GM19467 (cell line): ENCODE measurements around the gene CCDC40.

Source experiments
- ATAC-seq: cut with Tn5 transposase; IDR thresholded peaks from one replicate; pipeline ENCODE4 v1.9.1; 2021; ENCODE audit warnings: mild to moderate bottlenecking, moderate library complexity; ENCODE audit not compliant: unreplicated experiment

The CCDC40 gene

DNA sequence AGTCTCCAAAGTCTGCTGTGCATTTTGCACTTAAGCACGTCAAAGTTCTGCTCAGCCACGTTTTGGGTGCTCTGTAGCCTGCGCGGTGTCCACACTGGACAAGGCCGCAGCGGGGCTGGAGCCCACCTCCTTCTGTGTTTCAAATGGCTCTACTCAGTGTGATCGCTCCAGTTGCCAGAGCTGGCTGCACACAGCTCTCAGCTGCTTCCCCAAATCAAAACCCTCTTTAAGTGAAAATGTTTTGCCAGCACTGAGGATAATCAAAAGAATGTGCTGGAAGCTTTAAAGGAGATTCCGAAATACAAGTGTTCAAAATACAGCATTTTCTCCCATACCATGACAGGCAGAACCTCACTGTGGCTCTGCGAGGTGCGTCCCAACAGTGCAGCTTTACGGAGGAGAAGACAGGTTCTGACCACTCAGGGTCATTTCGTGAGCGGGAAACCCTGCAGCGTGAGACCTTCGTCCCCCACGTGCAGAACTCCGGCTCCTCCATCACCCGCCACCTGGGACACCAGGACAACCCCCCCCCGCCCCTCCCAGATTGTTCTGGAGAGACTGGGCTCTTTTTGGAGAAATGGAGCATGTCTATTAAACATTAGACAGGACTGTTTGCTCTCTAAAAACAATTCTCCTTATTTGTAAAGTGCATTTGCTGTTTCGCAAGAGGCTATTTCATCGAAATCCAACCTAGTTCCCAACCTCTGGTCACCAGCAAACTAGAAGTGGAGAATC, 17.4 kb upstream of the CCDC40 start:
- ATAC-seq, result no peak

DNA sequence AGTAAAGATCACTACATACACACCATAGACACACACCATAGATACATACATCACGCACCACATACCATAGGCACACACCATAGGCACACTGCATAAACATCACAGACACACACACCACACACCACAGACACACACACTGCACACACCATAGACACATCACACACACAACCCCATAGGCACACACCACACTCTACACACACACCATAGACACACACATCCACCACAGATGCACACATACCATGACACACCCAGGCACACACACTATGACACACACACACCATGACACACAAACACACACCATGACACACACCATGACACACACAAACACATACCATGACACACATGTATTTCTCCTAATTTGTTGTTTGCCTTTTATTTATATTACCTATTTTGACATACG, 14.8 kb upstream of the CCDC40 start:
- ATAC-seq, result no peak

DNA sequence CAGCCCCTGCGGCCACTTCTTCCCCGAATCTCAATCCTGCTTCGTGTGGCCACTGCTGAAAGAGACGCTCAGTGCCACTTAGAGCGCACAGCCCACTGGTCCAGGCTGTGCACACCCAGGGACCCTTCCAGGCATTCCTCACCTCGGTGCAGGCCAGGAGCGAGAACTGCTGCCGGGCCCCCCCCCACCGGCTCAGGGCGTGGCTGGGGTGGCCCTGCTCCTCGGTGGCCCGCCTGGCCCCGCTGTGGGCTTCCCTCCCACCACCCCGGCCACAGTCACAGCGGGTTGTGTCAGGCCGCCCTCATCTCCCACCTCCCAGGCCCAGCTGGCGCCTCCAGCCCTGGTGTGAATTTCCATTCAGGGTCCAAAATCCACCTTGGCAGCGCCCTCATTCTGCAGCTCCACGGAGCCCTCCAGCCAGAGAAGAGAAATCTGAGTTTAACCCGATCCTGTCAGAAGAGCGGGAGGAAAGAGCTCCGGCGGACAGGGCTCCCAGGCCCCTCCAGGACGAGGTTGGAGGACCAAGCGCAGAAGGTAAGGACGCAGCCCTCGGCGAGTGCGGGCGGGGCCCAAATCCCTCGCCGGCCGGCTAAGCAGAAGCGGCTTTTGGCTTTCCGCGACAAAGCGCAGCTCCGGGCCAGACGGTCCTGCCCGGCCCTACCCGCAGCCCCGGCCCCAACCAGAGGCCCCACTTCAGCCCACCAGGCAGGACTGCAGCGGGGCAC, 12.8 kb upstream of the CCDC40 start:
- no peak for ATAC-seq

DNA sequence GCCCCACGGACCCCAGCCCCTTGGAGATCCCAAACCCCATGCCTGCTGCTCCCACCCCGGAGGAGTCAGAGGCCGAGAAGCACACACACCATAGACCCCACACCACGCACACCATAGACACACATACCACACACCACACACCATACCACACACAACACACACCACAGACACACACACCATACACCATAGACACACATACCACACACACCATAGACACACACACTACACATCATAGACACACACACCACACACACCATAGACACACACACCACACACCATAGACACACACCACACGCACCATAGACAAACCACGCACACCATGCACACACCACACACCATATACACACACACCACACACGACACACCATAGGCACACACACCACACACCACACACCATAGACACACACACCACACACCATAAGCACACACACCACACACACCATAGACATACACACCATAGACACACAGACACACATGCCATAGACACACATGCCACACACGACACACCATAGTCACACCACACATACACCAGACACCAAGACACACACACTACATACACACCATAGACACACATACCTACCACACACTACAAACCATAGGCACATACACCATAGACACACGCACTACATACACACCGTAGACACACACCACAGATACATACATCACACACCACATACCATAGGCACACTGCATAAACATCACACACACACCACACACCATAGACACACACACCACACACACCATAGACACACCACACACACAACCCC, 12.1 kb upstream of the CCDC40 start:
- ATAC-seq, result no peak

DNA sequence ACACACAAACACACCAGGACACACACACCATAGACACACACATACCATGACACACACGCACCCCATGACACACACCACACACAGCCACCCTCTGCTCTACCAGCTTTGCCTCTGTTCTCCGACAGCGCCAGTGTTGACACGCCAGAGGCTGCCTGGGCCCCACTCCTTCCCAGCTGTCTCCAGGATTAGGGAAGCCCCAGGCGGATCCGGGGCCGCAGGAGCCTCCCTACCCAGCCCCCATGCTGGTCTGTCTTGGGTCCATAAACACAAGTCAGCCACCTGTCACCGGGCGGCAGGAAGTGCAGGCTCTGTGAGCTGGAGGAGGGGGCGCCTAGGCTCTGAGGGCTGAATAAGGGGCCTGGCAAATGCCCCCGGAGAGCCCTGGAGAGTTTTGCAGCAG, 11.3 kb upstream of the CCDC40 start:
- ATAC-seq, result no peak

DNA sequence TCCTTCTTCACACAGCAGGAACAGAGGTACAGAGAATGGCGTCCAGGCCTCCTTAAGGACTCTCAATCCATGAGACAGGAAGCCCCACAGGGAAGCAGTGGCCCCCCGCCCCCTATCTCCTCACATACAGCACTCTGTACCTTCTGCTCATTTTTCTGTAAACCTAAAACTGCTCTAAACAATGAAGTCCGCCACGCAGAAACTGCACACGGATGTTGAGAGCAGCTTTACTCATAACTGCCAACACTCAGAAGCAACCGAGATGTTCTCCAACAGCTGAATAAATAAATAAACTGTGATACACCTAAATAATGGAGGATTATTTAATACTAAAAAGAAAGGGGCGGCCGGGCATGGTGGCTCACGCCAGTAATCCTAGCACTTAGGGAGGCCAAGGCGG, 10.6 kb upstream of the CCDC40 start:
- ATAC-seq, result no peak

DNA sequence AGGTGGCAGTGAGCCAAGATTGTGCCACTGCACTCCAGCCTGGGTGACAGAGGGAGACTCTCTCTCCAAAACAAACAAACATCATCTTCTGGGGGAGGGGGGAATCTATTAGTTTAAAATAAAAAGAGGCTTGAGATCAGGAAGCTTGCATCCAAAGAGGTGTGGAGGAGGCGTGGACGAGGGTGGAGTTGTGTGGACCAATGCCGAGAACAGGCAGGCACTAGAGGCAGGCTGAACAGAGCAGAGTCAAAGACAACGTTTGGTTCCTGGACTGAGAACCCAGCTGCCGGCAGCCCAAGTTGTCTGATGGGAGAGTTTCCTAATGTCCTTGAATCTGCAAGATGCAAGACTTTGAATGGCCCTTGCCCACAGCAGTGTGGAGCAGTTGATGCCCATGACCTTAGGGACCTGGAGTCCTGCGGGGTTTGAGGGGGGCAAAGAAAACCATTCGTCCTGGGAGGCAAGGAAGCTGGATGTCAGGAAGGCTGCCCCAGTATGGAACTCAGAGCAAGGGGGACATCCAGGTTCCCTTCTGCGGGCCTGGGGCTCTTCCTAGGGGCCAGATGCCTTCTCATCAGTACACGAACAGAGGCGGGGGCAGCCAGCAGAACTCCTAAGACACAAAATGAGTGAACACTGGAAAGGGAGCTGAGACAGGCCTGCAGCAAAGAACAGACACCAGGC, 9.9 kb upstream of the CCDC40 start:
- no peak for ATAC-seq

DNA sequence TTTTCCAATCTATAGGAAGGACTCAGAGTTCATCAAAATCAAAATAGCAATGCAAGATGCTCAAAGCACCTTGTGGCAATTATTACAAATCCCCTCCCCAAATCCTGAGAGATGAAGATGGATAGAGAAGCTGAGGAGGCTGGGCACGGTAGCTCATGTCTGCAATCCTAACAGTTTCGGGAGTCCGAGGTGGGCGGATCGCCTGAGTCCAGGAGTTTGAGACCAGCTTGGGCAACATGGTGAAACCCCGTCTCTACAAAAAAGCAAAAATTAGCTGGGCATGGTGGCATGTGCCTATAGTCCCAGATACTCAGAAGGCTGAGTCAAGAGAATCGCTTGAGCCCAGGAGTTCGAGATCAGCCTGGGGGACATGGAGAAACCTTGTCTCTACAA, 9.4 kb upstream of the CCDC40 start:
- no peak for ATAC-seq

DNA sequence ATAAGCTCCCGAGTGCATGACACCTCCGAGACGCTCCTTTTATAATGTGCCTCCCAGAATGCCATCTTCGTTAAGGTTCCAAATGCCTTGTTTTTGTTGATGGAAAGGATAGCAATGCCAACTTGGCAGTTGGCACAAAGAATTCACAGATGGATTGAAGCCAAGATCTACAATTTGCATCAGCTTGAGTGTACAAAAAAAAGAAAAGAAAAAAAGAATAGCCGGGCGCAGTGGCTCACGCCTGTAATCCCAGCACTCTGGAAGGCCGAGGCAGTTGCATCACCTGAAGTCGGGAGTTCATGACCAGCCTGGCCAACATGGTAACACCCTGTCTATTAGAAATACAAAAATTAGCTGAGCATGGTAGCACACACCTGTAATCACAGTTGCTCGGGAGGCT, 8.4 kb upstream of the CCDC40 start:
- no peak for ATAC-seq

DNA sequence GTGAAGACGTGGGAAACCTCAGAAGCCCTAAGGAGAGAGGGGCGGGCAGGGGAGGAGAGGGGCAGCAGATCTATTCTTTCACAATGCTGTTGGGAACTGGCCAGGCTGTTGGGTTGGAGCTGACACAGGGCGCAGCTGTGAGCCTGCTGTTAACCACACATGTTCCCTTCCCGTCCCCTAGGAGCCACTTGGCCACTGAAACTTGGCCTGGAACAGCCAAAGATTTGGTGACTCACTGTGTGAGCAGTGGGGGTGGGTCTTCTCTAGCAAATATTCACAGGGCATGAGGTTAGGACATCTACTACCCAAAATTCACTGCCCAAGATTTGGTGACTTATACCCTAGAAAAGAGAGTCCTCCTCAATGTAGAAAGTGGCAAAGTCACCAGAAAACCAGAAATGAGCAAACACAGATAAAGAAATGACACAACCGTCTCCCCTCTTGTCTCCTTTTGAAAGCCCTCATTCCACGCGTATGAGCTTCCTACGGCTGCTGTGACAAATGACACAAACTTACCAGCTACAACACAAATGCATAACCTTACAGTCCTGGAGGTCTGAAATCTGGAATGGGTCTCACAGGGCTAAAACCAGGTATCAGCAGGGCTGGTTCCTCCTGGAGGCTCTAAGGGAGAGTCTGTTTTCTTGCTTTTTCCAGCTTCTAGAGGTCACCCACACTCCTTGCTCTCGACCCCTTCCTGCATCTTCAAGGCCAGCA, 7.0 kb upstream of the CCDC40 start:
- no peak for ATAC-seq

DNA sequence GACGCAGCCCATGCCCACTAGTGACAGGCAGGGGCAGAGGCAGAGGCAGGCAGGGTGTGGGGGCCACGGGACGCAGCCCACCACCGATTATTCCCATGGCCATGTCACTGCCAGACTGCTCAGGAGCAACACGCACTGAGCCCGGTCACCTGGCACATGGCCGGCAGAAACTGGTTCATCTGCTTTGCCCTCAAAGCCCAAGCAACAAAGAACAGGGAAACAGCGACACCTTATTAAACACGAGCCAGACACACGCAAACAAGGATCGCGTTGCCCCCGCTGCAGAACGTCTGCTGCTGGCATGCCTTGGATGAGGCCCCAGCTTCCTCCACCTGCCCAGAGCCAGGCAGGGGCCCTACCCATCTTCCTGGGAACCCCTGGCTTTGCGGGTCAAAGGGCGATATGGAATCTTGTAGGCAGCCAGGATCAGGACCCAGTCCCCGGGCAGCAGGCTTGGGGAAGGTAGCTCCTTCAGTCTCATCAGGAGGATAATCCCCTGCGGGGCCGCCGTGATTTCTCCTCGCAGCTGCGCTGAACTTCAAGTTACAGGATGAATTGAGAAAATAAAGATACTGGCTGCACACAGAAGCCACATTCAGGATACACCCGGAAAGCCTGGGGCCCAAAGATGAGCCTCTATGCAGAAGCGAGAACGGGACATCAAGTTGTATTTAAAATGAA, 5.6 kb upstream of the CCDC40 start:
- ATAC-seq, result no peak

DNA sequence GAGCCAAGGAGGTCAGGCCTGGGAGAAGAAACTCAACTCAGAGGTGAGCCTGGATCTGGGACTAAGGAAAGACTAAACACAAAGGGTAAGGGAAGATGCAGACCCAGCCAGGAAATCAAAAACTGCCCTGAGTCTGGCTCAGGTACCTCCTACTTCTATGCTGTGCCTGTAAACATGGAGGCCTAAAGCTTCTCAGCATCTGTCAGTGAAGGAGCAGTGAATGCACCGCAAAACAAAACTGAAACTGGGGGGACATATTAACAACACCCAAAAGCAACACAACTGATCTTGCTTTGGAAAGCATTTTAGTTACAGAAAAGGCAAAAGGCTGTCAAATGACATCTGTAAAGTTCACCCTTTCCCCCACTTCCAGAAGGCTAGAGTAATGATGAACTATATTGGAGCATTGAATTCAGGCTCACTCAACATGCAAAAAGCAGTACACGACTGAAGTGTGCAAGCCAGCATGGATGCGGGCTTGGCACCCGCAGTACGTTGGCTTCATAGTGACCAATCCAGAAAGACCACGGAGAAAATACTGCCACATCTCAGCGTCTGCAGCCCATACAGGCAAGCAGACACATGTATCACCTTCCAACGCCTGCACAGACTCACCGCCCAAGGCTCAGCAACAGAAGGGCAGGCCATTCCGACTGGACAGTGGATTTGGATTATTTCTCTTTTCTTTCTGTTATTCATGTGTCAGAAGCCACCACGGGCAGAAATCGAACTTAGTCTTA, 4.6 kb upstream of the CCDC40 start:
- no peak for ATAC-seq

DNA sequence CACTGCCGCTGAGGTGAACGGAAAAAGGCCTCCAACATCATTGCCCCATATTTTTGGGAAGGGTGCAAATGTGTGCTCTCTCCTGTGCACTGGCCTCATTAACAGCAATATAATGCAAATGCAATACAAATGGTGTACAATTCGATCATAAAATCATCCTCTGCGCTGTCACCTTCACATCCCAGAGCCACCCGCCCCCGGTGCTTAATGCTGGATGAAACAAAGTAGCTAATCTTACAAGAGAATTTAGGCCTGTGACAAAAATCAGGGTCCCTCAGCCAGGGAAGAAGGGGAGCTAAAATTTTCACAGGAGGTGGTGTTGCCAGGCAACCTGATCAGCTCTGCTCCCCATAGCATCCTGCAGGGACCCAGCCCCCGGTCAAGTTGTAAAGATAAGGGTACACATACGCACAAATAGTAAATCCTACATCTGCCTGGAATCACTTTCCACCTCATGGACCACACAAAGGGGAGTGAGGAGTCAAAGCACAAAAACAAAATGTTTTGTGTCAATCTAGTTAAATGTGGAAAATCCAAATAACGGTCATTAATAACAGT, 3.7 kb upstream of the CCDC40 start:
- ATAC-seq, result no peak

DNA sequence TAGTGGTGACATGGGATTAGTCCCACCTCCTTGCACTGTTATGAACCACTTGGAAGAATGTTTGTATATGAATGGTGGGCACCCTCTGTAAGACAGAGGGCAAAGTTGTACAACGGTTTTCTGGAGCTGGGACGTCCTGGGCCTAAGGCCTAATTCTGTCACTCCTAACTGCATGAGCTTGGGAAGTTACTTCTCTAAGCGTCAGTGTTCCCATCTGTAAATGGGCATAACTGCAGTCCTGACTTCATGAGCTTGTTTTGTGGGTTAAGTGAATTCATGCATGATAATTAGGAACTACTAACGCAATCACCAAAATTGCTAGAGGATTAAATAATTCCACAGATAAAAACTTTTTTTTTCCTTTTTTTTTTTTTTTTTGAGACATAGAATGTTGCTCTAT, 2.6 kb upstream of the CCDC40 start:
- ATAC-seq, result no peak

DNA sequence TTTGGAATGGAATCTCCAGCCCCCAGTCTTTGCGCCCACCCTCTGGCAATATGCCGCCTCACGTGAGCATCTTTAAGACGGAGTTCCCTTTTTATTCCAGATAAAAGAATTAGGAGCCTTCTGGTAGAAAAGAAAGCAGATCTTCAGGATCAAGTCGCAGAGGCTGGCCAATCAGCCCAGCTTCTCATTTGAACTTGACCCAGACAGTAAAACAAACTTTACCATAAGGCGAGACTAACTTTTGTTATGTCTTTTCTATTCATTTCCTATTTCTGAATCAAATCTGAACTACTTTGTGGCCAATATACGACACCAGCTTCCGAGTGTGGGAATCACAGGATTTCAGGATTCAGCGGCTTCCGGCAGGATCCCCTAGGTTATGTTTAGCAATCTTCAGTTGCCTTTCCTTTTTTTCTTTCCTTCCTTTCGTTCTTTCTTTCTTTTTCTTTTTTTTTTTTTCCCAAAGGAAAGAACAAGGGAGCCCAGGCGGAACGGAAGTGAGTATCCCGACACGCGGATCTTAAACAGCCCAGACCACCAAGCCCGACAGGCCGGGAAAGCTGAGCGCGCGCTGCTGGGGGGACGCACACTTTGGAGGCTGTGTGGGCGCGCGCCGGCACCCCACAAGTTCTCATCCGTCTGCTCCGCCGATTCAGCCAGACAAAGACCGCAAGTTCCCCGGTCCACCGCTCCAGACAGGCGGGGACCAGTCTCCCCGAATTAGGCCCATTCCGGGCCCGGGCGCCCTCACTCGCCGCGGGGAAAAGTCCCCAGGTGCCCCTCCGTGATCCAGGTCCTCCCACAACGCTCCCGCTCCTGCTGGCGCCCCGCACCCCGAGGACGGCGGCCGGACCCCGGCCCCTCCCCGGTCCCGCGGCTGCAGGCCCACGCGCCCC, 1.4 kb upstream of the CCDC40 start:
- no peak for ATAC-seq

DNA sequence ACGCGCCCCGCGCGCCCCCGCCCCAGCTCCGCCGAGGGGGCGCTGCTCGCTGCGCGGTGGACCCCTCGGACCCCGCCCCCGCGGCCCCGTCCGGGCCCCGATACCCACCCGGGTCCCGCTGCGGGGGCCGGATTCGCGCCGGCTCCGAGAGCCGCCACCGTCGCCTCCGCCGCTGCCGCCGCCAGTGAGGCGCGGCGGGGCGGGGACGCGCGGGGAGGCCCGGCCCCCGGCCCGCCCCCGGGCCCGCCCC, 830 bp upstream of the CCDC40 start, which contains the start of gene TBC1D16:
Gene TBC1D16 (minus strand): TSS at position 186 of the 250 bp plus-strand sequence. CDS start 22,325 bp downstream, outside the sequence.
- no peak for ATAC-seq

DNA sequence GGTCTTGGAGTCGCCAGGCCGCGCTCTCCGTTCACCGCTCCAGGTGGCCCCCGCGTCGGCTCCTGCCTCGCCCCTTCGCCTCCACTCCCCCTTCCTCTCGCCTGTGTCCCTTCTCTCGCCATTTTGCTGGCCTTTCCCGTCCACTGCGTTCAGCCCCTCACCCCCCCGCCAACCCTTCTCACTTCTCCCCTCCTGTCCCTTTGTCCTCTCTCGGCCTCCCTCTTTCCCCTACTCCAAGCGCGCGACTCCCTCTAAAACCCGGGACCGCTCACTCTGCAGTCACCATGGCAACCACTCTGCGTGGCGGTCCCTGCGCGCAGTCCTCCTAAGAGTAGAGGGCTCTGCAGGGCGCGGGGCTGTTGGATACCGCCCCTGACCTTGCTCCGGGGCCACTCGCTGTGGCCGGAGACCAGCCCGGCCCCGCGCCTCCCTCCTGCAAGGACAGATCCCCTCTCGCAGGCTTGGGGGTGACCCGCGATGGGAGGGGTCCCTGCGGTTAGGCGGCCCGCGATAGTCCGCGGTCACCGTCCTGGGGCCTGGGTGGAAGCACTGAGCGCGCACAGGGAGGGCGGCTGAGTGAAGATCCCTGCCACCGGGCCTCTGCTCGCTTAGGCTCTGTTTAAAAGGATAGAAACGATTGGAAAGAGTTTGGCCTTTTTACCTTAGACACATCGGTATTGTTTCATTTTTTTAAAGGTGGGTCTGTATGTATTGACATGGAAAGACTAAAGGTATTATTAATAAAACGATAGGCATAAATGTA, 454 bp downstream of the CCDC40 start:
- ATAC-seq, result no peak

DNA sequence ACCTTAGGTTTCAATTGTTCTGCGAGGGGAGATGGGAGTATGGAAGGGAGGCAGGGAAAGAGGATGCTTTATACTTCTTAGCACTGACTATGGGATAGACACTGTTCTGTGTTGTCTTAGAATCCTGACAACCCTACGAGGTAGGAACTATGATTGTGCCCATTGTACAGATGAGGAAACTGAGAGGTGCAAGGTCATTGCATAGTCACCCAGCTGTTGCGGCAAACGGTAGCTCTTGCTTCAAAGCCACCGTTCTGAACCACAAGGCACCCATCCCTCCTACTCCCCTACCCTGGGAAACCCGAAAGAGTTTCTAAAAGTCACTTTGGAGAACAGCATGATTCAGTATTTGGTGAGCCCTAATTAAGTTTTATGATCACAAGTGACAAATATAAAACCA, 7.5 kb downstream of the CCDC40 start:
- no peak for ATAC-seq
